NCI-H526 treated with DMSO at 0.1 percent for 48 hours (cell line): ENCODE data around the gene CREG2.

Source experiments
- DNase-seq: peaks from one replicate; lab custom pipeline; 2025; lab: John Stamatoyannopoulos, UW

CREG2 gene

GRCh38 chr2:101387151-101387834, at the start of gene CREG2:
TSS of gene CREG2 (minus strand) at chr2:101387503. CDS start at chr2:101387457, 46 bp downstream.
- peak; percentile 49 for DNase-seq

GRCh38 chr2:101435001-101435862, 47.9 kb upstream of the CREG2 start:
- no peak for DNase-seq

GRCh38 chr2:101433465-101433864, 46.2 kb upstream of the CREG2 start:
- no peak for DNase-seq

- no peak for DNase-seq
Observed at GRCh38 chr2:101432411-101433181, 45.3 kb upstream of the CREG2 start.

- no peak for DNase-seq
Observed at GRCh38 chr2:101431486-101431885, 44.2 kb upstream of the CREG2 start.

GRCh38 chr2:101430156-101430555, 42.9 kb upstream of the CREG2 start:
- no peak for DNase-seq

GRCh38 chr2:101429453-101429852, 42.1 kb upstream of the CREG2 start:
- no peak for DNase-seq

- DNase-seq = no peak
Observed at GRCh38 chr2:101428422-101429176, 41.3 kb upstream of the CREG2 start.

GRCh38 chr2:101427743-101428142, 40.4 kb upstream of the CREG2 start:
- no peak for DNase-seq

- DNase-seq = no peak
Observed at GRCh38 chr2:101427240-101427639, 39.9 kb upstream of the CREG2 start.

GRCh38 chr2:101426822-101427221, 39.5 kb upstream of the CREG2 start:
- no peak for DNase-seq

GRCh38 chr2:101420623-101421022, 33.3 kb upstream of the CREG2 start:
- DNase-seq = no peak

- peak; percentile 38 for DNase-seq
Observed at GRCh38 chr2:101419096-101419663, 31.9 kb upstream of the CREG2 start.

GRCh38 chr2:101418460-101419095, 31.3 kb upstream of the CREG2 start:
- no peak for DNase-seq

GRCh38 chr2:101416609-101417008, 29.3 kb upstream of the CREG2 start:
- DNase-seq = no peak

GRCh38 chr2:101415884-101416283, 28.6 kb upstream of the CREG2 start:
- no peak for DNase-seq

- no peak for DNase-seq
Observed at GRCh38 chr2:101415220-101415619, 27.9 kb upstream of the CREG2 start.

- DNase-seq = no peak
Observed at GRCh38 chr2:101412092-101412694, 24.9 kb upstream of the CREG2 start.

- no peak for DNase-seq
Observed at GRCh38 chr2:101410746-101411145, 23.4 kb upstream of the CREG2 start.

GRCh38 chr2:101410114-101410513, 22.8 kb upstream of the CREG2 start:
- DNase-seq = no peak

GRCh38 chr2:101409699-101410098, 22.4 kb upstream of the CREG2 start:
- no peak for DNase-seq
